HG03045 (cell line): ENCODE measurements around the gene NRDE2.

Source experiments
- ATAC-seq: cut with Tn5 transposase; IDR thresholded peaks from one replicate; pipeline ENCODE4 v1.9.1; 2021; ENCODE audit warnings: mild to moderate bottlenecking, moderate library complexity; ENCODE audit not compliant: unreplicated experiment

Gene NRDE2

GRCh38 chr14:90331497-90332270 is at the start of gene NRDE2:
TSS of gene NRDE2 (minus strand) at chr14:90331941. CDS start at chr14:90331904, 37 bp downstream.
- peak; percentile 96 for ATAC-seq

- ATAC-seq, result no peak
These were observed 49.5 kb upstream of the NRDE2 start for GRCh38 chr14:90381011-90381786.

GRCh38 chr14:90379106-90379505 is 47.4 kb upstream of the NRDE2 start:
- no peak for ATAC-seq

GRCh38 chr14:90378249-90378648 is 46.5 kb upstream of the NRDE2 start:
- ATAC-seq, result no peak

- ATAC-seq, result no peak
These were observed 44.2 kb upstream of the NRDE2 start for GRCh38 chr14:90375934-90376333.

GRCh38 chr14:90374813-90375212 is 43.1 kb upstream of the NRDE2 start:
- no peak for ATAC-seq

- no peak for ATAC-seq
These were observed 42.1 kb upstream of the NRDE2 start for GRCh38 chr14:90373887-90374286.

GRCh38 chr14:90368946-90369721 is 37.4 kb upstream of the NRDE2 start:
- ATAC-seq, result no peak

- no peak for ATAC-seq
These were observed 30.8 kb upstream of the NRDE2 start for GRCh38 chr14:90362558-90362896.

GRCh38 chr14:90361865-90362557 is 30.3 kb upstream of the NRDE2 start:
- ATAC-seq, result no peak

- ATAC-seq, result no peak
These were observed 26.6 kb upstream of the NRDE2 start for GRCh38 chr14:90358359-90358758.

- ATAC-seq, result no peak
These were observed 25.2 kb upstream of the NRDE2 start for GRCh38 chr14:90356925-90357324.

GRCh38 chr14:90355540-90356518 is 24.1 kb upstream of the NRDE2 start:
- ATAC-seq, result no peak

GRCh38 chr14:90354551-90355298 is 23.0 kb upstream of the NRDE2 start:
- ATAC-seq, result no peak

GRCh38 chr14:90349739-90350138 is 18.0 kb upstream of the NRDE2 start:
- ATAC-seq, result no peak

- no peak for ATAC-seq
These were observed 16.5 kb upstream of the NRDE2 start for GRCh38 chr14:90348270-90348669.

- no peak for ATAC-seq
These were observed 13.5 kb upstream of the NRDE2 start for GRCh38 chr14:90345239-90345557.

GRCh38 chr14:90344331-90345238 is 12.8 kb upstream of the NRDE2 start:
- ATAC-seq, result no peak
